SJCRH30 (cell line): Measurements from ENCODE around the gene CHIT1. TPM values are rescaled to one million over a fixed set of nuclear protein-coding genes. Genes with fewer than 3 reads are reported as not detected.
A peak's percentile ranks its signal among the peaks of the same experiment; 100 is the strongest.

Experiments
- DNase-seq, 2 experiments: peaks; one replicate each; pipeline ENCODE4 v3.0.0-alpha.2; 2015 to 2020
- H3K27ac ChIP-seq: fragments of 250-450 bp; sonication (Bioruptor Pico); 2 replicates; pipeline ENCODE4 v1.5.1; 2020; ENCODE audit warnings: mild to moderate bottlenecking, moderate library complexity
- H3K27me3 ChIP-seq: fragments of 250-450 bp; sonication (Bioruptor Pico); 2 replicates; pipeline ENCODE4 v1.5.1; 2020; ENCODE audit warnings: mild to moderate bottlenecking, moderate library complexity
- H3K36me3 ChIP-seq: fragments of 250-450 bp; sonication (Bioruptor Pico); 2 replicates; pipeline ENCODE4 v1.5.1; 2020; ENCODE audit warnings: mild to moderate bottlenecking, moderate library complexity
- H3K4me1 ChIP-seq: fragments of 250-450 bp; sonication (Bioruptor Pico); 2 replicates; pipeline ENCODE4 v1.5.1; 2020; ENCODE audit warnings: mild to moderate bottlenecking, moderate library complexity
- H3K4me3 ChIP-seq: fragments of 250-450 bp; sonication (Bioruptor Pico); 2 replicates; pipeline ENCODE4 v1.5.1; 2020; ENCODE audit warnings: mild to moderate bottlenecking, moderate library complexity
- H3K9me3 ChIP-seq: fragments of 250-450 bp; sonication (Bioruptor Pico); replicated peaks from 2 replicates; pipeline ENCODE4 v1.5.1; 2020; ENCODE audit warnings: mild to moderate bottlenecking, moderate library complexity
- total RNA-seq: library from RNA; depleted of rRNA; stranded (reverse); fragments of >200 nt; shearing (Covaris generic); gene quantifications from 2 replicates; pipeline ENCODE4 v1.2.3, GENCODE V29; 2014

CHIT1 gene
- total RNA-seq, 1 experiment from 2014 or later, result 0.08 TPM

- Histone ChIP-seq H3K27ac (no peak overlapping the region), H3K36me3 (no peaks in the 10 kb centered on the region), H3K4me3 (no peak overlapping the region), H3K27me3 (no peaks in the 10 kb centered on the region), H3K4me1 (peaks cover 50% of the 10 kb centered on the region), H3K9me3 (peaks cover 3% of the 10 kb centered on the region)
- DNase-seq, result no peak
Measured at GRCh38 chr1:203199481-203199815, 30.0 kb downstream of the CHIT1 start.

GRCh38 chr1:203199002-203199401 is 30.5 kb downstream of the CHIT1 start:
- Histone ChIP-seq H3K4me1 (peaks cover 47% of the 10 kb centered on the region), H3K27ac (no peak overlapping the region), H3K9me3 (peaks cover 3% of the 10 kb centered on the region), H3K36me3 (no peaks in the 10 kb centered on the region), H3K4me3 (no peak overlapping the region), H3K27me3 (no peaks in the 10 kb centered on the region)
- DNase-seq, result no peak

GRCh38 chr1:203197625-203198024 is 31.8 kb downstream of the CHIT1 start:
- H3K27ac ChIP-seq, result no peak overlapping the region
- DNase-seq, result peak; percentile 60 to 68
- H3K36me3 ChIP-seq, result no peaks in the 10 kb centered on the region
- peaks cover 39% of the 10 kb centered on the region for H3K4me1 ChIP-seq
- peaks cover 3% of the 10 kb centered on the region for H3K9me3 ChIP-seq
- H3K4me3 ChIP-seq, result no peak overlapping the region
- H3K27me3 ChIP-seq, result no peaks in the 10 kb centered on the region

- Histone ChIP-seq H3K4me3 (no peak overlapping the region), H3K27me3 (no peaks in the 10 kb centered on the region), H3K4me1 (peaks cover 33% of the 10 kb centered on the region), H3K36me3 (no peaks in the 10 kb centered on the region), H3K27ac (no peak overlapping the region), H3K9me3 (peaks cover 3% of the 10 kb centered on the region)
- DNase-seq, result peak in 1 of 2 experiments; percentile 47
Measured at GRCh38 chr1:203196371-203196770, 33.1 kb downstream of the CHIT1 start.

GRCh38 chr1:203190949-203191348 is 38.5 kb downstream of the CHIT1 start:
- no peak for DNase-seq
- peaks cover 6% of the 10 kb centered on the region for H3K4me1 ChIP-seq
- H3K9me3 ChIP-seq, result no peaks in the 10 kb centered on the region
- H3K4me3 ChIP-seq, result no peak overlapping the region
- H3K36me3 ChIP-seq, result no peaks in the 10 kb centered on the region
- H3K27me3 ChIP-seq, result no peaks in the 10 kb centered on the region
- H3K27ac ChIP-seq, result no peak overlapping the region

- Histone ChIP-seq H3K4me3 (no peak overlapping the region), H3K36me3 (no peaks in the 10 kb centered on the region), H3K9me3 (no peaks in the 10 kb centered on the region), H3K27ac (no peak overlapping the region), H3K27me3 (no peaks in the 10 kb centered on the region), H3K4me1 (peaks cover 5% of the 10 kb centered on the region)
- no peak for DNase-seq
Measured at GRCh38 chr1:203189951-203190352, 39.5 kb downstream of the CHIT1 start.

GRCh38 chr1:203188686-203189232 is 40.7 kb downstream of the CHIT1 start:
- DNase-seq, result no peak
- H3K27me3 ChIP-seq, result no peaks in the 10 kb centered on the region
- H3K4me1 ChIP-seq, result peaks cover 5% of the 10 kb centered on the region
- no peaks in the 10 kb centered on the region for H3K36me3 ChIP-seq
- no peak overlapping the region for H3K4me3 ChIP-seq
- no peaks in the 10 kb centered on the region for H3K9me3 ChIP-seq
- no peak overlapping the region for H3K27ac ChIP-seq

- H3K27me3 ChIP-seq, result no peaks in the 10 kb centered on the region
- no peaks in the 10 kb centered on the region for H3K9me3 ChIP-seq
- no peaks in the 10 kb centered on the region for H3K36me3 ChIP-seq
- H3K4me3 ChIP-seq, result no peak overlapping the region
- H3K4me1 ChIP-seq, result peaks cover 5% of the 10 kb centered on the region
- no peak for DNase-seq
- no peak overlapping the region for H3K27ac ChIP-seq
Measured at GRCh38 chr1:203187689-203188264, 41.7 kb downstream of the CHIT1 start.

GRCh38 chr1:203187304-203187685 is 42.2 kb downstream of the CHIT1 start:
- no peaks in the 10 kb centered on the region for H3K36me3 ChIP-seq
- no peak for DNase-seq
- H3K27me3 ChIP-seq, result no peaks in the 10 kb centered on the region
- peaks cover 5% of the 10 kb centered on the region for H3K4me1 ChIP-seq
- H3K27ac ChIP-seq, result no peak overlapping the region
- H3K9me3 ChIP-seq, result no peaks in the 10 kb centered on the region
- no peak overlapping the region for H3K4me3 ChIP-seq

GRCh38 chr1:203186446-203187303 is 42.8 kb downstream of the CHIT1 start, which contains the start of gene CHI3L1:
CHI3L1 (minus strand) TSS chr1:203186704; CDS start chr1:203186623, 81 bp downstream.
- no peaks in the 10 kb centered on the region for H3K36me3 ChIP-seq
- peaks cover 5% of the 10 kb centered on the region for H3K4me1 ChIP-seq
- no peak within 1 kb of the TSS for H3K27ac ChIP-seq
- DNase-seq, result no peak
- no peaks in the 10 kb centered on the region for H3K27me3 ChIP-seq
- no peak within 1 kb of the TSS for H3K4me3 ChIP-seq
- H3K9me3 ChIP-seq, result no peaks in the 10 kb centered on the region

GRCh38 chr1:203186091-203186445 is 43.4 kb downstream of the CHIT1 start:
- H3K27me3 ChIP-seq, result no peaks in the 10 kb centered on the region
- no peaks in the 10 kb centered on the region for H3K9me3 ChIP-seq
- H3K4me3 ChIP-seq, result no peak overlapping the region
- no peaks in the 10 kb centered on the region for H3K36me3 ChIP-seq
- no peak overlapping the region for H3K27ac ChIP-seq
- no peak for DNase-seq
- H3K4me1 ChIP-seq, result peaks cover 5% of the 10 kb centered on the region

GRCh38 chr1:203185585-203185984 is 43.9 kb downstream of the CHIT1 start:
- DNase-seq, result no peak
- Histone ChIP-seq H3K27me3 (no peaks in the 10 kb centered on the region), H3K4me3 (no peak overlapping the region), H3K36me3 (no peaks in the 10 kb centered on the region), H3K4me1 (peaks cover 2% of the 10 kb centered on the region), H3K9me3 (no peaks in the 10 kb centered on the region), H3K27ac (no peak overlapping the region)

- Histone ChIP-seq H3K36me3 (no peaks in the 10 kb centered on the region), H3K27me3 (no peaks in the 10 kb centered on the region), H3K27ac (no peak overlapping the region), H3K9me3 (no peaks in the 10 kb centered on the region), H3K4me1 (no peaks in the 10 kb centered on the region), H3K4me3 (no peak overlapping the region)
- DNase-seq, result no peak
Measured at GRCh38 chr1:203185061-203185461, 44.4 kb downstream of the CHIT1 start.

- Histone ChIP-seq H3K27me3 (no peaks in the 10 kb centered on the region), H3K9me3 (no peaks in the 10 kb centered on the region), H3K4me1 (no peaks in the 10 kb centered on the region), H3K36me3 (no peaks in the 10 kb centered on the region), H3K27ac (no peak overlapping the region), H3K4me3 (no peak overlapping the region)
- DNase-seq, result no peak
Measured at GRCh38 chr1:203184467-203184866, 45.0 kb downstream of the CHIT1 start.

GRCh38 chr1:203183828-203184227 is 45.6 kb downstream of the CHIT1 start:
- no peaks in the 10 kb centered on the region for H3K27me3 ChIP-seq
- no peaks in the 10 kb centered on the region for H3K9me3 ChIP-seq
- H3K4me3 ChIP-seq, result no peak overlapping the region
- DNase-seq, result no peak
- H3K36me3 ChIP-seq, result no peaks in the 10 kb centered on the region
- H3K4me1 ChIP-seq, result peaks cover 3% of the 10 kb centered on the region
- no peak overlapping the region for H3K27ac ChIP-seq
